CD4-positive, alpha-beta T cell (primary cell): ENCODE measurements around the gene GRK5. TPM values are rescaled to one million over a fixed set of nuclear protein-coding genes. Genes with fewer than 3 reads are reported as not detected.
A peak's percentile ranks its signal among the peaks of the same experiment; 100 is the strongest.

Source experiments
- ATAC-seq: fragments of 200-7000 bp; cut with Tn5 transposase; one replicate; pipeline ENCODE4 v1.10.0; 2022; ENCODE audit warnings: mild to moderate bottlenecking; ENCODE audit not compliant: poor library complexity
- CTCF ChIA-PET: fragments of 350-600 bp; sonication (Branson Sonifier 250); formaldehyde crosslinking; loops from one replicate; lab custom pipeline; 2021; ENCODE audit warnings: antibody characterized with exemption, inconsistent platforms; lab: Charles Lee
- POLR2A ChIA-PET: fragments of 350-600 bp; sonication (Branson Sonifier 250); formaldehyde crosslinking; loops from one replicate; lab custom pipeline; 2021; ENCODE audit warnings: antibody characterized with exemption, inconsistent platforms; lab: Charles Lee
- DNase-seq, 14 experiments: peaks; one replicate each; pipeline ENCODE4 v3.0.0-alpha.2; 2013 to 2020; ENCODE audit warnings: mixed read lengths in 2 of 14
- H3K27ac ChIP-seq, 2 donors: one replicate each; pipeline versions ENCODE4 v1.5.1 to v1.7.0; 2013; ENCODE audit warnings: low read length in 2 of 2, low read depth in 1 of 2, mild to moderate bottlenecking in 1 of 2
- H3K27me3 ChIP-seq, 2 experiments: 1 replicate in 1 of 2; 2 replicates in 1 of 2; pipeline versions ENCODE4 v1.6.1 to v1.7.0; 2013; ENCODE audit warnings: low read length in 2 of 2, control low read depth in 1 of 2, mild to moderate bottlenecking in 1 of 2, moderate library complexity in 1 of 2; ENCODE audit not compliant: insufficient read depth in 2 of 2, control insufficient read depth in 1 of 2
- H3K36me3 ChIP-seq: one replicate; pipeline ENCODE4 v1.6.1; 2013; ENCODE audit warnings: low read length, control low read depth; ENCODE audit not compliant: insufficient read depth
- H3K4me1 ChIP-seq: one replicate; pipeline ENCODE4 v1.6.1; 2013; ENCODE audit warnings: low read length, control low read depth; ENCODE audit not compliant: insufficient read depth
- H3K4me3 ChIP-seq: one replicate; pipeline ENCODE4 v1.5.1; 2013; ENCODE audit warnings: mild to moderate bottlenecking, low read length, moderate library complexity
- H3K9me3 ChIP-seq, 2 experiments: 1 replicate in 1 of 2; 2 replicates in 1 of 2; pipeline versions ENCODE4 v1.6.1 to v1.7.0; 2013; ENCODE audit warnings: low read length in 2 of 2, mild to moderate bottlenecking in 2 of 2, control low read depth in 1 of 2, moderate library complexity in 1 of 2; ENCODE audit not compliant: control insufficient read depth in 1 of 2, insufficient read depth in 1 of 2
- H3K27ac Mint-ChIP-seq: one replicate; pipeline ENCODE4 v1.8.0; 2020; ENCODE audit warnings: mixed read lengths
- H3K27me3 Mint-ChIP-seq: one replicate; pipeline ENCODE4 v1.8.0; 2021; ENCODE audit warnings: mixed read lengths
- H3K36me3 Mint-ChIP-seq: one replicate; pipeline ENCODE4 v1.8.0; 2021; ENCODE audit warnings: low read depth, mixed read lengths
- H3K4me1 Mint-ChIP-seq: one replicate; pipeline ENCODE4 v1.8.0; 2021; ENCODE audit warnings: low read depth, mixed read lengths
- H3K4me3 Mint-ChIP-seq: one replicate; pipeline ENCODE4 v1.8.0; 2020; ENCODE audit warnings: mild to moderate bottlenecking, mixed read lengths
- H3K9me3 Mint-ChIP-seq: one replicate; pipeline ENCODE4 v1.8.0; 2020; ENCODE audit warnings: mixed read lengths
- intact Hi-C, 2 experiments: fragments of 100-400 bp; cut with DNase I in 1 of 2; cut with micrococcal nuclease in 1 of 2; formaldehyde crosslinking; loops; one replicate each; pipeline versions ENCODE4 v1.15.1 to v1.9.0; 2023 to 2025; cut with DNase I, micrococcal nuclease
- total RNA-seq, 174 experiments: library from RNA in 2 of 174; stranded (reverse) in 2 of 174; gene quantifications; one replicate each; pipeline ENCODE4 v1.2.3 and lab custom pipeline; 2021 to 2026
- TF ChIP-seq, protein P1 (sequence below): fragments of 200-600 bp; IDR thresholded peaks from one replicate; pipeline ENCODE4 v1.8.0; 2022; ENCODE audit warnings: antibody characterized with exemption, mild to moderate bottlenecking

The GRK5 gene
- total RNA-seq, 2 experiments from 2014 or later: 19.2 to 20.8 TPM

DNA sequence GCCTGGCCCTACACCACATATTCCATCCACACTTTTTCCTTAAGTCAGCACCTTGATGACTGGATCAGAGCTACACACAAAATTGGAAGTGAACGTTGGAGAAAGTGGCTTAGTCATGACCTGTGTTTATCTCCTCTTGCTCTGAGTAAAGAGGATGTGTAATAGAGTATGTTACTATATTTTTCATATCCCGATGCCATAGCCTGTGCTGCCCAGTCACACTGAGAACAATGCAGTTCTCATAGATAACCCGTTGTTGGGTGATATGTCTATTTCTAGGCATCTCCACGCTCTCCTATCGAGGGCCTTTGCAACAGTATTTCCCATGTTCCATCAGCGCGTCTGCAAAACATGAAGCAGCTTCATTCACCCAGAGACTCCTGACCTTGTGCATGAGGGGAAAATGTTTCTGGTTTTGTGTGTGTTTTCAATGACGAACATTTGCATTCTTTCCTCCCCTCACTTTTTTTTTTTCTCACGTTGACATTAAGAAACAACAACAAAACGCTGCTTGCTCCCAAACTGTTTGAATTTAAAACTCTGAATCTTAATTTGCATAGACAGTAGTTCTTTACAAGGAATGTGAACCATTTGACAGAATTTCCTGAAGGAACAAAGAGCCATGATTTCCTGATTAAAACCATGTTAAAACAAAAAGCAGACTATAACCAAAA, 43.4 kb downstream of the GRK5 start:
- CTCF ChIA-PET: interaction anchor here (1.6 kb wide), 1 partner anchor 44 kb away, joined by 3 read pairs; no protein-coding TSS in a partner anchor
- Mint-ChIP-seq H3K36me3 (no peaks in the 10 kb centered on the region), H3K4me1 (peaks cover 18% of the 10 kb centered on the region), H3K4me3 (no peak overlapping the region), H3K9me3 (no peaks in the 10 kb centered on the region), H3K27ac (no peak overlapping the region), H3K27me3 (no peaks in the 10 kb centered on the region)
- TF ChIP-seq, protein P1, sequence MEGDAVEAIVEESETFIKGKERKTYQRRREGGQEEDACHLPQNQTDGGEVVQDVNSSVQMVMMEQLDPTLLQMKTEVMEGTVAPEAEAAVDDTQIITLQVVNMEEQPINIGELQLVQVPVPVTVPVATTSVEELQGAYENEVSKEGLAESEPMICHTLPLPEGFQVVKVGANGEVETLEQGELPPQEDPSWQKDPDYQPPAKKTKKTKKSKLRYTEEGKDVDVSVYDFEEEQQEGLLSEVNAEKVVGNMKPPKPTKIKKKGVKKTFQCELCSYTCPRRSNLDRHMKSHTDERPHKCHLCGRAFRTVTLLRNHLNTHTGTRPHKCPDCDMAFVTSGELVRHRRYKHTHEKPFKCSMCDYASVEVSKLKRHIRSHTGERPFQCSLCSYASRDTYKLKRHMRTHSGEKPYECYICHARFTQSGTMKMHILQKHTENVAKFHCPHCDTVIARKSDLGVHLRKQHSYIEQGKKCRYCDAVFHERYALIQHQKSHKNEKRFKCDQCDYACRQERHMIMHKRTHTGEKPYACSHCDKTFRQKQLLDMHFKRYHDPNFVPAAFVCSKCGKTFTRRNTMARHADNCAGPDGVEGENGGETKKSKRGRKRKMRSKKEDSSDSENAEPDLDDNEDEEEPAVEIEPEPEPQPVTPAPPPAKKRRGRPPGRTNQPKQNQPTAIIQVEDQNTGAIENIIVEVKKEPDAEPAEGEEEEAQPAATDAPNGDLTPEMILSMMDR: no peak
- no peak for DNase-seq
- no peaks in the 10 kb centered on the region for H3K36me3 ChIP-seq
- POLR2A ChIA-PET: no interaction called here
- H3K9me3 ChIP-seq: no peaks in the 10 kb centered on the region
- no peaks in the 10 kb centered on the region for H3K27me3 ChIP-seq
- no peak overlapping the region for H3K27ac ChIP-seq
- no peak for ATAC-seq
- intact Hi-C loops: no loop called here
- H3K4me3 ChIP-seq: no peak overlapping the region
- H3K4me1 ChIP-seq: no peaks in the 10 kb centered on the region

DNA sequence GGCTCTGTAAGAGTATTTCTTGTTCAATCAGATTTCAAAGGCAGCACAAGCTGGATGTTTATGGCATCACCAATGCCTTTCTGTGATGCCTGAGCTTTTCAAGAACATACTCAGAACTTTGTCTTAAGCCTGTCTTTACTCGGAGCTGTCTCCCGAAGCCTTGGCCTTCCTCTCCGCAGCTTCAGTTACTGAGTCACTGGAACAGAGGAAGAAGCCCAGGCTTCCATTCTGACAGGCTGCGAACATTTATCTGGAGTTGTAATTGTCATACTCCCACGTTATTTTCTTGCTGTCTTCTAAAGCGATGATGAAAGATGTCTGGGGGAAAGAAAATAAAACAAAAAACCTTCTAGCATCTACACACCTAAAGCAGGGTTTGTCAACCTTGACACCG, 43.9 kb downstream of the GRK5 start:
- H3K27ac ChIP-seq: no peak overlapping the region
- H3K9me3 ChIP-seq: no peaks in the 10 kb centered on the region
- no peak for ATAC-seq
- POLR2A ChIA-PET: no interaction called here
- Mint-ChIP-seq H3K4me3 (no peak overlapping the region), H3K36me3 (no peaks in the 10 kb centered on the region), H3K27me3 (no peaks in the 10 kb centered on the region), H3K9me3 (no peaks in the 10 kb centered on the region), H3K27ac (no peak overlapping the region), H3K4me1 (peaks cover 18% of the 10 kb centered on the region)
- TF ChIP-seq, protein P1: no peak
- CTCF ChIA-PET: interaction anchor here (1.6 kb wide), 1 partner anchor 45 kb away, joined by 3 read pairs; no protein-coding TSS in a partner anchor
- no peak for DNase-seq
- no peak overlapping the region for H3K4me3 ChIP-seq
- no peaks in the 10 kb centered on the region for H3K36me3 ChIP-seq
- no peaks in the 10 kb centered on the region for H3K27me3 ChIP-seq
- no peaks in the 10 kb centered on the region for H3K4me1 ChIP-seq
- intact Hi-C loops: no loop called here

DNA sequence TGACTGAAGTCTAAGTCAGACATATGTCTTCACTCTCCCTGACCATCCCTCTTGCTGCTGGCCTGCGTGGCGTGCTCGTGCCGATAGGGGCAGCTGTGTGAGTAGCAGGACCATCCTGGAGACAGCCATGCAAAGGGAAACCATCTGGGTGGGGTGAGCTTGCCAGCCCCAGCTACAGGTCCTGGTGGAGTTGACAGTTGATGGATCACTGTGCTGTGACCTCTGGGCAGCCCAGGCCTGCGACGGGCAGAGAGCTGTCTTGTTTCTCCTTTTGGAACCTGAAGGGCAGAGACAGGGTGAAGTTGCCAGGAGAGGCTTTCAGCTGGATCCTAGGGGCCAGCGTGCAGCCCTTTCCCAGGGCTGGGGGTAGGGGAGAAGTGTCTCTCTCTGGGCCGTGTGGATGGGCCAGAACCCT, 44.7 kb downstream of the GRK5 start:
- no peaks in the 10 kb centered on the region for H3K36me3 ChIP-seq
- no peaks in the 10 kb centered on the region for H3K9me3 ChIP-seq
- H3K27ac ChIP-seq: no peak overlapping the region
- ATAC-seq (no peak), DNase-seq (no peak)
- no peaks in the 10 kb centered on the region for H3K36me3 Mint-ChIP-seq
- ChIA-PET POLR2A (no interaction called here), CTCF (interaction anchor here (1.6 kb wide), 1 partner anchor 46 kb away, joined by 3 read pairs; no protein-coding TSS in a partner anchor)
- no peaks in the 10 kb centered on the region for H3K27me3 Mint-ChIP-seq
- no peaks in the 10 kb centered on the region for H3K4me1 ChIP-seq
- TF ChIP-seq, protein P1: no peak
- H3K4me3 Mint-ChIP-seq: no peak overlapping the region
- no peak overlapping the region for H3K4me3 ChIP-seq
- H3K4me1 Mint-ChIP-seq: peaks cover 18% of the 10 kb centered on the region
- H3K27ac Mint-ChIP-seq: peak overlapping the region; percentile 15
- peaks cover 2% of the 10 kb centered on the region for H3K9me3 Mint-ChIP-seq
- no peaks in the 10 kb centered on the region for H3K27me3 ChIP-seq
- intact Hi-C loops: no loop called here
